NCI-H128 (cell line): ENCODE results near the gene LRRTM2.
"Not testable (repeated sequence)": the region's sequence is repeated elsewhere in the genome, so short reads cannot be mapped to it uniquely, and the experiment has no call there.

ENCODE experiments used
- DNase-seq: peaks from one replicate; lab custom pipeline; 2025; ENCODE audit not compliant: unreplicated experiment; lab: John Stamatoyannopoulos, UW

Gene LRRTM2

GRCh38 chr5:138840103-138840502, 35.0 kb downstream of the LRRTM2 start:
- DNase-seq, result no peak

- no peak for DNase-seq
Observed at GRCh38 chr5:138837160-138837559, 38.0 kb downstream of the LRRTM2 start.

GRCh38 chr5:138834853-138835252, 40.3 kb downstream of the LRRTM2 start:
- DNase-seq, result not testable (repeated sequence)

GRCh38 chr5:138833726-138834480, 41.2 kb downstream of the LRRTM2 start:
- no peak for DNase-seq

- DNase-seq, result no peak
Observed at GRCh38 chr5:138833080-138833479, 42.1 kb downstream of the LRRTM2 start.

GRCh38 chr5:138832218-138832617, 42.9 kb downstream of the LRRTM2 start:
- no peak for DNase-seq

- DNase-seq, result no peak
Observed at GRCh38 chr5:138831703-138832102, 43.4 kb downstream of the LRRTM2 start.

GRCh38 chr5:138829341-138829740, 45.8 kb downstream of the LRRTM2 start:
- no peak for DNase-seq

GRCh38 chr5:138828556-138828955, 46.6 kb downstream of the LRRTM2 start:
- no peak for DNase-seq

- DNase-seq, result no peak
Observed at GRCh38 chr5:138824924-138825863, 49.9 kb downstream of the LRRTM2 start.

GRCh38 chr5:138824516-138824915, 50.6 kb downstream of the LRRTM2 start:
- DNase-seq, result no peak

- DNase-seq, result no peak
Observed at GRCh38 chr5:138820695-138821094, 54.4 kb downstream of the LRRTM2 start.

- DNase-seq, result no peak
Observed at GRCh38 chr5:138819081-138819480, 56.1 kb downstream of the LRRTM2 start.
